Neuron (in vitro differentiated cells): ENCODE results near the gene BAHCC1.

ENCODE experiments used
- H2AFZ ChIP-seq: one replicate; pipeline ENCODE4 v1.6.1; 2013; ENCODE audit warnings: low read depth, mild to moderate bottlenecking, inconsistent platforms, low read length, moderate library complexity
- H3K27me3 ChIP-seq: one replicate; pipeline ENCODE4 v1.6.1; 2013; ENCODE audit warnings: low read length; ENCODE audit not compliant: insufficient read depth
- H3K36me3 ChIP-seq: one replicate; pipeline ENCODE4 v1.6.1; 2013; ENCODE audit warnings: low read length; ENCODE audit not compliant: insufficient read depth
- H3K4me1 ChIP-seq: one replicate; pipeline ENCODE4 v1.6.1; 2013; ENCODE audit warnings: low read length; ENCODE audit not compliant: insufficient read depth
- H3K4me3 ChIP-seq: 2 replicates; pipeline ENCODE4 v1.5.1; 2013; ENCODE audit warnings: mild to moderate bottlenecking, low read length, moderate library complexity
- H3K9me3 ChIP-seq: one replicate; pipeline ENCODE4 v1.6.1; 2013; ENCODE audit warnings: low read length

Gene BAHCC1

GRCh38 chr17:81429821-81430551 lies 34.7 kb downstream of the BAHCC1 start:
- Histone ChIP-seq H3K4me1 (peaks cover 21% of the 10 kb centered on the region), H3K9me3 (no peaks in the 10 kb centered on the region), H2AFZ (no peak overlapping the region), H3K4me3 (no peak overlapping the region), H3K36me3 (no peaks in the 10 kb centered on the region), H3K27me3 (no peaks in the 10 kb centered on the region)

GRCh38 chr17:81431545-81432482 lies 36.6 kb downstream of the BAHCC1 start:
- Histone ChIP-seq H3K4me1 (peaks cover 38% of the 10 kb centered on the region), H3K36me3 (no peaks in the 10 kb centered on the region), H3K9me3 (no peaks in the 10 kb centered on the region), H3K27me3 (no peaks in the 10 kb centered on the region), H2AFZ (no peak overlapping the region), H3K4me3 (no peak overlapping the region)

- no peak overlapping the region for H3K4me3 ChIP-seq
- no peaks in the 10 kb centered on the region for H3K27me3 ChIP-seq
- peaks cover 48% of the 10 kb centered on the region for H3K4me1 ChIP-seq
- H3K9me3 ChIP-seq, result no peaks in the 10 kb centered on the region
- no peak overlapping the region for H2AFZ ChIP-seq
- no peaks in the 10 kb centered on the region for H3K36me3 ChIP-seq
Observed at GRCh38 chr17:81432941-81433340, 37.7 kb downstream of the BAHCC1 start.

GRCh38 chr17:81433656-81434055 lies 38.4 kb downstream of the BAHCC1 start:
- H2AFZ ChIP-seq, result no peak overlapping the region
- no peaks in the 10 kb centered on the region for H3K36me3 ChIP-seq
- H3K9me3 ChIP-seq, result no peaks in the 10 kb centered on the region
- H3K4me1 ChIP-seq, result peaks cover 56% of the 10 kb centered on the region
- H3K4me3 ChIP-seq, result no peak overlapping the region
- H3K27me3 ChIP-seq, result no peaks in the 10 kb centered on the region

- Histone ChIP-seq H3K4me1 (peaks cover 55% of the 10 kb centered on the region), H3K36me3 (no peaks in the 10 kb centered on the region)
Observed at GRCh38 chr17:81434072-81434471, 38.8 kb downstream of the BAHCC1 start.

GRCh38 chr17:81434681-81435417 lies 39.6 kb downstream of the BAHCC1 start:
- peaks cover 47% of the 10 kb centered on the region for H3K4me1 ChIP-seq
- H3K9me3 ChIP-seq, result no peaks in the 10 kb centered on the region
- no peaks in the 10 kb centered on the region for H3K36me3 ChIP-seq
- no peak overlapping the region for H2AFZ ChIP-seq
- no peak overlapping the region for H3K4me3 ChIP-seq
- H3K27me3 ChIP-seq, result no peaks in the 10 kb centered on the region

More at GRCh38 chr17:81434072-81434471, 38.8 kb downstream of the BAHCC1 start:
- H3K9me3 ChIP-seq, result no peaks in the 10 kb centered on the region
- H3K4me3 ChIP-seq, result no peak overlapping the region
- H3K27me3 ChIP-seq, result no peaks in the 10 kb centered on the region
- H2AFZ ChIP-seq, result no peak overlapping the region

- Histone ChIP-seq H3K36me3 (no peaks in the 10 kb centered on the region), H3K27me3 (no peaks in the 10 kb centered on the region), H2AFZ (no peak overlapping the region), H3K4me3 (no peak overlapping the region), H3K9me3 (no peaks in the 10 kb centered on the region), H3K4me1 (peaks cover 38% of the 10 kb centered on the region)
Observed at GRCh38 chr17:81435652-81436293, 40.5 kb downstream of the BAHCC1 start.

- Histone ChIP-seq H3K4me1 (peaks cover 36% of the 10 kb centered on the region), H3K4me3 (no peak overlapping the region), H3K27me3 (no peaks in the 10 kb centered on the region), H2AFZ (no peak overlapping the region), H3K9me3 (no peaks in the 10 kb centered on the region), H3K36me3 (no peaks in the 10 kb centered on the region)
Observed at GRCh38 chr17:81436294-81436849, 41.1 kb downstream of the BAHCC1 start.

GRCh38 chr17:81437191-81437651 lies 42.0 kb downstream of the BAHCC1 start:
- H3K4me1 ChIP-seq, result peaks cover 36% of the 10 kb centered on the region
- no peak overlapping the region for H2AFZ ChIP-seq
- H3K4me3 ChIP-seq, result no peak overlapping the region
- H3K27me3 ChIP-seq, result no peaks in the 10 kb centered on the region
- peaks cover 3% of the 10 kb centered on the region for H3K36me3 ChIP-seq
- H3K9me3 ChIP-seq, result no peaks in the 10 kb centered on the region

- peaks cover 36% of the 10 kb centered on the region for H3K4me1 ChIP-seq
- no peaks in the 10 kb centered on the region for H3K27me3 ChIP-seq
- H3K4me3 ChIP-seq, result no peak overlapping the region
- no peak overlapping the region for H2AFZ ChIP-seq
- H3K36me3 ChIP-seq, result peaks cover 4% of the 10 kb centered on the region
- no peaks in the 10 kb centered on the region for H3K9me3 ChIP-seq
Observed at GRCh38 chr17:81438007-81438659, 42.9 kb downstream of the BAHCC1 start.

GRCh38 chr17:81438688-81439087 lies 43.4 kb downstream of the BAHCC1 start:
- Histone ChIP-seq H3K4me1 (peaks cover 36% of the 10 kb centered on the region), H3K27me3 (no peaks in the 10 kb centered on the region), H3K9me3 (no peaks in the 10 kb centered on the region), H3K4me3 (no peak overlapping the region), H3K36me3 (peaks cover 9% of the 10 kb centered on the region), H2AFZ (no peak overlapping the region)

- H3K4me1 ChIP-seq, result peaks cover 35% of the 10 kb centered on the region
Observed at GRCh38 chr17:81440051-81440471, 44.8 kb downstream of the BAHCC1 start.

More at GRCh38 chr17:81440051-81440471, 44.8 kb downstream of the BAHCC1 start:
- Histone ChIP-seq H3K36me3 (peaks cover 10% of the 10 kb centered on the region), H2AFZ (no peak overlapping the region), H3K27me3 (no peaks in the 10 kb centered on the region), H3K4me3 (no peak overlapping the region), H3K9me3 (no peaks in the 10 kb centered on the region)
